GM13977 (cell line): ENCODE data around the gene RSPO1.
"Not testable (repeated sequence)": the region's sequence is repeated elsewhere in the genome, so short reads cannot be mapped to it uniquely, and the experiment has no call there.

ENCODE experiments used
- DNase-seq: peaks from one replicate; pipeline ENCODE4 v3.0.0; 2012; ENCODE audit warnings: low spot score
- CTCF ChIP-seq: IDR thresholded peaks from 2 replicates; pipeline ENCODE4 v1.5.1; 2012; ENCODE audit warnings: mild to moderate bottlenecking, control low read depth; ENCODE audit not compliant: insufficient read depth; ENCODE audit errors: extremely low read depth, missing control alignments
- in situ Hi-C: fragments of 300-500 bp; cut with MboI; formaldehyde crosslinking; loops from one replicate; pipeline ENCODE4 v1.12.0; 2022; ENCODE audit warnings: low sequenced_read_pairs, low pct_unique_long_range_greater_than_20kb, mixed read lengths, inconsistent platforms; ENCODE audit not compliant: unreplicated experiment

RSPO1 gene

DNA sequence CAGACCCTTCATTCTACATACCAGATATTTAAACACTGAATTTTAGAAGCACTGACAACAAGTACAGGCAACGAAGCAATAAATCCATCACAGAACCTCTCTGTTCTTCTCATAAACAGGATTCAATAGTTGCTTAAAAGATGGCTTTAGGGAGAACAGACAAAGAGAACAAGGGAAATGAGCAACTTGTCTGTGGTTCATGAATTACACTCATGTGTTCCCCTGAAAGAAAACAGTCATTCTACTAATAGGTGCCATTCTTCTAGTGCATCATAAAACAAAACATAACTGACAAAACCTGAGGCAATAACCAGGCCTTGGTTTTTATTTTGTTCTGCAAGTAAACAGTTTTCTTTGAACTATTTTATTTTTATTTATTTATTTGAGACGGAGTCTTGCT is 45.8 kb downstream of the RSPO1 start:
- TF ChIP-seq CTCF = no peak
- in situ Hi-C loops = no loop called here
- no peak for DNase-seq

- DNase-seq, in situ Hi-C loops: not testable (repeated sequence)
Measured at GRCh38 chr1:37584544-37584943, 50.1 kb downstream of the RSPO1 start.

DNA sequence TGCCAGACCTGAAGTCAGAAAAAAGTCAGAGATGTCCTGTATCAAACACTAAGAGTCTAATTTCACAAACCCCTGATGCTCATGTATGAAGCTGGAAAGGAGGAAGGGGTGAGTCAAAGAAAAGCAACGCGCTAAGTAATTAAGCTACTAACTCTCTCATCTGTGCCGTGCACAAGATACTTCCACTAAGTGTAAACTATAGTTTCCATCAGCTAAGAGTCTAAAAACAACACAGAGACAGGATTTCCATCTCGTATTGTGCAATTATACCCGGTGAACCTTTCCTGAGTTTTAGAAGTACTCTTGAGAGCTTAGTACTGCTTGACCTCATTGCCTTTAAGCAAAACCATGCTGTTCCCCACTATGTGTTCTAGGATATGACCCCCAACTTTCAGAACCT is 59.0 kb downstream of the RSPO1 start:
- TF ChIP-seq CTCF = no peak
- no peak for DNase-seq
- in situ Hi-C loops = no loop called here

- TF ChIP-seq CTCF = no peak
- in situ Hi-C loops = loop anchor here (25.0 kb wide), 1 partner anchor 287 kb away; the partner anchor contains the start of gene MTF1
- DNase-seq = peak; percentile 21
Measured at GRCh38 chr1:37574834-37575480, 59.7 kb downstream of the RSPO1 start.

DNA sequence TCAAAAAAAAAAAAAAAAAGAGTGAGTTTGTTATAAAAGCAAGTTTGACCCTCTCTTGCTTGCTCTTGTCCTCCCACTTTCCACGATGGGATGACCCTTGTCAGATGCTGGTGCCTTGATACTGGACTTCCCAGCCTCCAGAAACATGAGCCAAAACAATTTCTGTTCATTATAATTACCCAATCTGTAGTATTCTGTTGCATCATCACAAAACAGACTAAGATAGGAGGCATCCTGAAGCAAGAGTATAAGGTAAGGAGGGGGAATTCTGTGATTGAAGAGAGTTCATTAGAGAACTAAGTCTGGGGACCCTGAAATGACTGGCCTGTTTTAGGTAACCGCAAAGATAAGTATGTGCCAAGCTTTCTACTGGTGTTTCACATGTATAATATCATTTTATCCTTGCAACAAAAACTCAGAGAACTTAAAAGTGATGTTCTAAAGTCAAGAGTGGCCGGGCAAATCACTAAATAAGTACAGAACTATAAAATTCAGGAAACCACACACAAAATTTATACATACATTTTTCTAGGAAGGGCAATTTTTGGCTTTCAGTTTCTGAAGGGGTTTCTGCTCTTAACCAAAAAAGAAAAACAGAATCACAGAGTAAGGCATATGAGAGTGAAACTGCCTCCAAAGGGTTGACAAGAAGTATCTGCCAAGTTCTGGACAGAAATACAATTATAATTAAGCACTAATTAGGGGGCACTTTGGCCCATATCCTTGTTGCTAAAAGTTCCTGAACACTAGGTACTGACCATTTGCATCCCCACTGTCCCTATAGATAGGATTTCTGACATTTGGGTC is 64.0 kb downstream of the RSPO1 start:
- TF ChIP-seq CTCF = no peak
- in situ Hi-C loops = loop anchor here (25.0 kb wide), 1 partner anchor 292 kb away; the partner anchor contains the start of gene MTF1
- no peak for DNase-seq

GRCh38 chr1:37567023-37567422 is 67.7 kb downstream of the RSPO1 start:
- in situ Hi-C loops = loop anchor here (25.0 kb wide), 1 partner anchor 295 kb away; the partner anchor contains the start of gene MTF1
- no peak for TF ChIP-seq CTCF
- DNase-seq = no peak

DNA sequence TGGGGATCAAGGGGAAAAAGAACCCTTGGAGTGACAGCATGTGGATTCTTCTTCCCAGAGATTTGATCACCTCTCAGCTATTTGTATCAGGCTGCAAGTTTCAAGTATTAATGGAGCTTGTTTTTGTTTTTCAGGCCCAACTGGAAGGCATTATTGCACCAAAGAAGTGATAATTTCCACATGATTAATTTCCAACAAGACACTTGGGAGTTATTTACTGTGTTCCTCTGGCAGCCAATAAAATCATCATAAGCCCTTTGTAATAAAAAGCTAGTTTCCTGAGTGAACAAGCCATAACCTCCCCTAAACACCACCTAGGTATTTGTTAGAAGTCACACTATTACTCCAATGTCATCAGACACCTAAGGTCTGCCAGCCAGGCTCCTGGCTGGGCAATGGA is 69.8 kb downstream of the RSPO1 start:
- no peak for DNase-seq
- in situ Hi-C loops = loop anchor here (25.0 kb wide), 1 partner anchor 297 kb away; the partner anchor contains the start of gene MTF1
- no peak for TF ChIP-seq CTCF
